Activated B cell treated with CpG ODN at 0.5 μM for 24 hours (primary cell): Measurements from ENCODE around the gene EYS. TPM values are rescaled to one million over a fixed set of nuclear protein-coding genes. Genes with fewer than 3 reads are reported as not detected.
"Not testable (repeated sequence)": the region's sequence is repeated elsewhere in the genome, so short reads cannot be mapped to it uniquely, and the experiment has no call there.

Experiments
- ATAC-seq: fragments of 200-7000 bp; cut with Tn5 transposase; one replicate; pipeline ENCODE4 v1.10.0; 2021; ENCODE audit warnings: low read depth, mild to moderate bottlenecking, moderate library complexity
- CTCF ChIA-PET: fragments of 350-600 bp; sonication (Branson Sonifier 250); formaldehyde crosslinking; loops from one replicate; lab custom pipeline; 2021; ENCODE audit warnings: antibody characterized with exemption; lab: Charles Lee
- POLR2A ChIA-PET: fragments of 350-600 bp; sonication (Branson Sonifier 250); formaldehyde crosslinking; loops from one replicate; lab custom pipeline; 2021; ENCODE audit warnings: antibody characterized with exemption; lab: Charles Lee
- DNase-seq: peaks from one replicate; pipeline ENCODE4 v3.0.0; 2022
- H3K27ac Mint-ChIP-seq: one replicate; pipeline ENCODE4 v1.8.0; 2020; ENCODE audit warnings: mixed read lengths
- H3K27me3 Mint-ChIP-seq: one replicate; pipeline ENCODE4 v1.8.0; 2021; ENCODE audit warnings: mixed read lengths
- H3K36me3 Mint-ChIP-seq: one replicate; pipeline ENCODE4 v1.8.0; 2021; ENCODE audit warnings: low read depth, mixed read lengths
- H3K4me1 Mint-ChIP-seq: one replicate; pipeline ENCODE4 v1.8.0; 2021; ENCODE audit warnings: mixed read lengths
- H3K4me3 Mint-ChIP-seq: one replicate; pipeline ENCODE4 v1.8.0; 2020; ENCODE audit warnings: mild to moderate bottlenecking, mixed read lengths
- H3K9me3 Mint-ChIP-seq: one replicate; pipeline ENCODE4 v1.8.0; 2020; ENCODE audit warnings: mixed read lengths
- intact Hi-C: fragments of 100-400 bp; cut with micrococcal nuclease; formaldehyde crosslinking; loops from one replicate; pipeline ENCODE4 v1.15.1; 2024
- total RNA-seq: library from RNA; stranded (reverse); gene quantifications from 2 replicates; pipeline ENCODE4 v1.2.3, GENCODE V29; 2022
- TF ChIP-seq, protein P1 (sequence below): fragments of 200-600 bp; IDR thresholded peaks from one replicate; pipeline ENCODE4 v1.8.0; 2022; ENCODE audit warnings: antibody characterized with exemption, mild to moderate bottlenecking

The EYS gene
- total RNA-seq, 1 donor from 2014 or later, result not detected

- Mint-ChIP-seq H3K9me3 (no peaks in the 10 kb centered on the region), H3K4me1 (no peaks in the 10 kb centered on the region), H3K4me3 (no peak overlapping the region), H3K27ac (no peak overlapping the region), H3K27me3 (no peaks in the 10 kb centered on the region), H3K36me3 (no peaks in the 10 kb centered on the region)
- CTCF ChIA-PET, result interaction anchor here (0.8 to 1.2 kb wide), 3 partner anchors 14 to 450 kb away, joined by 3 to 6 read pairs (median 3); no protein-coding TSS in a partner anchor
- no peak for ATAC-seq
- TF ChIP-seq, protein P1, sequence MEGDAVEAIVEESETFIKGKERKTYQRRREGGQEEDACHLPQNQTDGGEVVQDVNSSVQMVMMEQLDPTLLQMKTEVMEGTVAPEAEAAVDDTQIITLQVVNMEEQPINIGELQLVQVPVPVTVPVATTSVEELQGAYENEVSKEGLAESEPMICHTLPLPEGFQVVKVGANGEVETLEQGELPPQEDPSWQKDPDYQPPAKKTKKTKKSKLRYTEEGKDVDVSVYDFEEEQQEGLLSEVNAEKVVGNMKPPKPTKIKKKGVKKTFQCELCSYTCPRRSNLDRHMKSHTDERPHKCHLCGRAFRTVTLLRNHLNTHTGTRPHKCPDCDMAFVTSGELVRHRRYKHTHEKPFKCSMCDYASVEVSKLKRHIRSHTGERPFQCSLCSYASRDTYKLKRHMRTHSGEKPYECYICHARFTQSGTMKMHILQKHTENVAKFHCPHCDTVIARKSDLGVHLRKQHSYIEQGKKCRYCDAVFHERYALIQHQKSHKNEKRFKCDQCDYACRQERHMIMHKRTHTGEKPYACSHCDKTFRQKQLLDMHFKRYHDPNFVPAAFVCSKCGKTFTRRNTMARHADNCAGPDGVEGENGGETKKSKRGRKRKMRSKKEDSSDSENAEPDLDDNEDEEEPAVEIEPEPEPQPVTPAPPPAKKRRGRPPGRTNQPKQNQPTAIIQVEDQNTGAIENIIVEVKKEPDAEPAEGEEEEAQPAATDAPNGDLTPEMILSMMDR, result no peak
- POLR2A ChIA-PET, result no interaction called here
- intact Hi-C loops, result no loop called here
- no peak for DNase-seq
These were observed 1904.3 kb downstream of the EYS start for GRCh38 chr6:63802606-63803206.

GRCh38 chr6:63800386-63800785 is 1906.6 kb downstream of the EYS start:
- DNase-seq, H3K36me3 Mint-ChIP-seq, H3K4me1 Mint-ChIP-seq, H3K9me3 Mint-ChIP-seq, POLR2A ChIA-PET, CTCF ChIA-PET, H3K27ac Mint-ChIP-seq, ATAC-seq, intact Hi-C loops, H3K27me3 Mint-ChIP-seq, H3K4me3 Mint-ChIP-seq: not testable (repeated sequence)

DNA sequence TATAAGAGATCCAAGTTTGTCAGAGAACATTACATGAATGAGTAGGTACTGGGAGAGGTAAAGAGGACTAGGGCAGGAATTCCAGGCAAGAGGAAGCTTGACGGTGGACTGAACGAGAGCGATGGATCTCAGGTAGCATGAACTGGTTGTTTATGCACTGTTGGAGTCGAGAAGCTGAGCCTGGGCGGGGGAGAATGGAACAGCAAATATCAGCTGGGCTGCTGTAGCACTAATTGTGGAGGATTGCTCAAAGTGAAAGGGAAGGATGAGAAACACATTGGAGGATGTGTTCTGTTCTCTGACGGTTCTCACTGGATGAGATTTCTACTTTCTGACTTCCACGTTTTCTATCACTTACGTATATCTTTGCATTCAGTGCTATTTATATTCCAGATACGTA is 1907.2 kb downstream of the EYS start:
- ChIA-PET CTCF (no interaction called here), POLR2A (no interaction called here)
- no peak overlapping the region for H3K27ac Mint-ChIP-seq
- ATAC-seq (no peak), DNase-seq (no peak)
- no peaks in the 10 kb centered on the region for H3K27me3 Mint-ChIP-seq
- H3K4me3 Mint-ChIP-seq, result no peak overlapping the region
- intact Hi-C loops, result no loop called here
- H3K4me1 Mint-ChIP-seq, result no peaks in the 10 kb centered on the region
- TF ChIP-seq, protein P1, result no peak
- H3K36me3 Mint-ChIP-seq, result no peaks in the 10 kb centered on the region
- H3K9me3 Mint-ChIP-seq, result no peaks in the 10 kb centered on the region

DNA sequence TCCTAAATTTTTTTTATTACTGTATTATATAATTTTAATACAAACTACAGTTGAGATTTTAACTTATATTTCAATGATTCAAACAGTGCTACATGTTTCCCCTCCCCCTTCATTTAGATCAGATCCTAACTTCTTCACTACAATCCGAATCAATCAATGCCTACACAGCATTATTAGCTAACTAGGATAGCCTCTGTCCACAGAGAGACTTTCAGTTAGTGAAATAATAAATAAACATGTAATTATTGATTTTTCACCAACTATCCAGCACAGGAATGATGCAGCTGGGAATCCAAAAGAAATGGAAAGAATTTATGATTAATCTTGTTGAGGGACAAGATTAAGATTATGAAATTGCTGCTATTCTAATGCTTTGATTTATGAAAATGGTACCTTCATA is 1907.7 kb downstream of the EYS start:
- DNase-seq (no peak), ATAC-seq (no peak)
- Mint-ChIP-seq H3K4me1 (no peaks in the 10 kb centered on the region), H3K4me3 (no peak overlapping the region), H3K36me3 (no peaks in the 10 kb centered on the region), H3K9me3 (no peaks in the 10 kb centered on the region), H3K27ac (no peak overlapping the region), H3K27me3 (no peaks in the 10 kb centered on the region)
- ChIA-PET CTCF (no interaction called here), POLR2A (no interaction called here)
- TF ChIP-seq, protein P1, result no peak
- intact Hi-C loops, result no loop called here

DNA sequence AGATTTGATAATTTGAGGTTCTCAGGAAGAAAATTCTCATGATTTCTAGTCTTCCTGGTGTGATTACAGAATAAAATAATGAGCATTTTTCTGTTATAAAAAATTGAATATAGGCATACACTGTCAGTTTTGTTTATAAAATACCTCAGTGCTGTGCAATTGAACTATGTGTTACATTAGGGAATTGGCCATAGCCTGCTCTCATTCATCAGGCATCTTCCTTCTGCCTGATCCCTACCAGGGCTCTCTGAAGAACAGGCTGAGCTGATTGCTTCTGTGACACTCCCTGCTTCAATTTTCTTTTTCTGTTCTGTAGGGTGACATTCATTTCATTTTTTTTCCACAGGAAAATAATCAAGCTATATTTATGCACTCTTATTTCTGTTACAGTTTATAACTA is 1908.6 kb downstream of the EYS start:
- H3K9me3 Mint-ChIP-seq, result no peaks in the 10 kb centered on the region
- no peak overlapping the region for H3K27ac Mint-ChIP-seq
- H3K36me3 Mint-ChIP-seq, result no peaks in the 10 kb centered on the region
- DNase-seq, result no peak
- ATAC-seq, result no peak
- ChIA-PET CTCF (no interaction called here), POLR2A (no interaction called here)
- intact Hi-C loops, result no loop called here
- H3K4me1 Mint-ChIP-seq, result no peaks in the 10 kb centered on the region
- no peak overlapping the region for H3K4me3 Mint-ChIP-seq
- peaks cover 3% of the 10 kb centered on the region for H3K27me3 Mint-ChIP-seq
- TF ChIP-seq, protein P1, result no peak

GRCh38 chr6:63797721-63798120 is 1909.3 kb downstream of the EYS start:
- no peaks in the 10 kb centered on the region for H3K36me3 Mint-ChIP-seq
- no peak overlapping the region for H3K27ac Mint-ChIP-seq
- ChIA-PET CTCF (no interaction called here), POLR2A (no interaction called here)
- TF ChIP-seq, protein P1, result no peak
- no peak overlapping the region for H3K4me3 Mint-ChIP-seq
- no peak for DNase-seq
- no peaks in the 10 kb centered on the region for H3K4me1 Mint-ChIP-seq
- H3K27me3 Mint-ChIP-seq, result peaks cover 3% of the 10 kb centered on the region
- no peak for ATAC-seq
- H3K9me3 Mint-ChIP-seq, result no peaks in the 10 kb centered on the region
- intact Hi-C loops, result no loop called here
